ENCODE data around the gene GLCE. TPM values are rescaled to one million over a fixed set of nuclear protein-coding genes. Genes with fewer than 3 reads are reported as not detected.

The GLCE gene
- polyA plus RNA-seq, 1 experiment = 7.1 TPM

- Histone ChIP-seq H3K27me3 (ENCODE audit: control insufficient read depth, insufficient read depth, low read length) (no peaks in the 10 kb centered on the region), H3K4me3 (ENCODE audit: low read depth, low read length) (no peak overlapping the region), H3K36me3 (ENCODE audit: control insufficient read depth, insufficient read depth, low read length) (no peaks in the 10 kb centered on the region)
- CTCF ChIA-PET = interaction anchor here (0.6 kb wide), 1 partner anchor 119 kb away, joined by 3 read pairs; no protein-coding TSS in a partner anchor
- POLR2A ChIA-PET = no interaction called here
- peak; percentile 75 for DNase-seq (ENCODE audit: low read depth)
- no peak for TF ChIP-seq CTCF (IDR thresholded peaks at IDR 0.05; ENCODE audit: insufficient read depth, low read depth, low read length)
Measured at GRCh38 chr15:69305204-69305931, 144.9 kb downstream of the GLCE start.

GRCh38 chr15:69305933-69306568 lies 145.6 kb downstream of the GLCE start:
- TF ChIP-seq CTCF (IDR thresholded peaks at IDR 0.05; ENCODE audit: insufficient read depth, low read depth, low read length) = no peak
- Histone ChIP-seq H3K4me3 (ENCODE audit: low read depth, low read length) (no peak overlapping the region), H3K27me3 (ENCODE audit: control insufficient read depth, insufficient read depth, low read length) (no peaks in the 10 kb centered on the region), H3K36me3 (ENCODE audit: control insufficient read depth, insufficient read depth, low read length) (no peaks in the 10 kb centered on the region)
- ChIA-PET POLR2A (no interaction called here), CTCF (no interaction called here)
- no peak for DNase-seq (ENCODE audit: low read depth)

GRCh38 chr15:69307939-69308338 lies 147.5 kb downstream of the GLCE start:
- Histone ChIP-seq H3K27me3 (ENCODE audit: control insufficient read depth, insufficient read depth, low read length) (no peaks in the 10 kb centered on the region), H3K4me3 (ENCODE audit: low read depth, low read length) (no peak overlapping the region), H3K36me3 (ENCODE audit: control insufficient read depth, insufficient read depth, low read length) (no peaks in the 10 kb centered on the region)
- ChIA-PET CTCF (no interaction called here), POLR2A (no interaction called here)
- DNase-seq (ENCODE audit: low read depth) = no peak
- no peak for TF ChIP-seq CTCF (IDR thresholded peaks at IDR 0.05; ENCODE audit: insufficient read depth, low read depth, low read length)

- TF ChIP-seq CTCF (IDR thresholded peaks at IDR 0.05; ENCODE audit: insufficient read depth, low read depth, low read length) = no peak
- no peaks in the 10 kb centered on the region for H3K27me3 ChIP-seq (ENCODE audit: control insufficient read depth, insufficient read depth, low read length)
- POLR2A ChIA-PET = no interaction called here
- no peaks in the 10 kb centered on the region for H3K36me3 ChIP-seq (ENCODE audit: control insufficient read depth, insufficient read depth, low read length)
- H3K4me3 ChIP-seq (ENCODE audit: low read depth, low read length) = no peak overlapping the region
- no peak for DNase-seq (ENCODE audit: low read depth)
- CTCF ChIA-PET = no interaction called here
Measured at GRCh38 chr15:69308949-69309348, 148.5 kb downstream of the GLCE start.

- H3K4me3 ChIP-seq (ENCODE audit: low read depth, low read length) = no peak overlapping the region
- H3K27me3 ChIP-seq (ENCODE audit: control insufficient read depth, insufficient read depth, low read length) = no peaks in the 10 kb centered on the region
- no peak for TF ChIP-seq CTCF (IDR thresholded peaks at IDR 0.05; ENCODE audit: insufficient read depth, low read depth, low read length)
- POLR2A ChIA-PET = no interaction called here
- DNase-seq (ENCODE audit: low read depth) = no peak
- CTCF ChIA-PET = no interaction called here
- no peaks in the 10 kb centered on the region for H3K36me3 ChIP-seq (ENCODE audit: control insufficient read depth, insufficient read depth, low read length)
Measured at GRCh38 chr15:69311319-69311721, 150.9 kb downstream of the GLCE start.

All from BJ (cell line).